Measurements from ENCODE around the gene RRAGB. TPM values are rescaled to one million over a fixed set of nuclear protein-coding genes. Genes with fewer than 3 reads are reported as not detected.
"Not testable (repeated sequence)": the region's sequence is repeated elsewhere in the genome, so short reads cannot be mapped to it uniquely, and the experiment has no call there.

The RRAGB gene
- total RNA-seq, 4 donors from 2014 or later = 12.1 to 35.2 (median 17.6) TPM

DNA sequence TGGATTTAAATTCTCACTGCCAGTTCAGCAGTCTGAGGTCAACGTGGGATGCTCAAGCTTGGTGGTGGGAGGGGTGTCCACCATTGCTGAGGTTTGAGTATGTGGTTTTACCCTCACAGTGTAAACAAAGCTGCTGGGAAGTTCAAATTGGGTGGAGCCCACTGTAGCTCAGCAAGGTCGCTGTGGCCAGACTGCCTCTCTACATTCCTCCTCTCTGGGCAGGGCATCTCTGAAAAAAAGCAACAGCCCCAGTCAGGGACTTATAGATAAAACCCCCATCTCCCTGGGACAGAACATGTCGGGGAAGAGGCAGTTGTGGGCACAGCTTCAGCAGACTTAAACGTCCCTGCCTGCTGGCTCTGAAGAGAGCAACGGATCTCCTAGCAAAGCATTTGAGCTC lies 14.9 kb upstream of the RRAGB start:
- Histone ChIP-seq H3K27ac (no peak overlapping the region), H3K4me3 (no peak overlapping the region), H3K27me3 (no peaks in the 10 kb centered on the region), H3K9me3 (no peaks in the 10 kb centered on the region), H3K4me1 (no peaks in the 10 kb centered on the region), H3K36me3 (no peaks in the 10 kb centered on the region)
- DNase-seq (ENCODE audit: low spot score in 2 of 2) = no peak
- TF ChIP-seq POLR2AphosphoS5 (IDR thresholded peaks at IDR 0.05) (no peak), EP300 (IDR thresholded peaks at IDR 0.05) (no peak), POLR2A (IDR thresholded peaks at IDR 0.05) (no peak), CTCF (IDR thresholded peaks at IDR 0.05) (no peak)
- WGBS = 58% methylated on average over 5 of the region's 5 CpGs

GRCh38 chrX:55703436-55703835 lies 14.1 kb upstream of the RRAGB start:
- H3K27me3 ChIP-seq; H3K4me1 ChIP-seq; H3K27ac ChIP-seq; H3K9me3 ChIP-seq; H3K4me3 ChIP-seq; H3K36me3 ChIP-seq; DNase-seq (ENCODE audit: low spot score in 2 of 2): not testable (repeated sequence)
- WGBS = 47% methylated on average over 2 of the region's 2 CpGs

DNA sequence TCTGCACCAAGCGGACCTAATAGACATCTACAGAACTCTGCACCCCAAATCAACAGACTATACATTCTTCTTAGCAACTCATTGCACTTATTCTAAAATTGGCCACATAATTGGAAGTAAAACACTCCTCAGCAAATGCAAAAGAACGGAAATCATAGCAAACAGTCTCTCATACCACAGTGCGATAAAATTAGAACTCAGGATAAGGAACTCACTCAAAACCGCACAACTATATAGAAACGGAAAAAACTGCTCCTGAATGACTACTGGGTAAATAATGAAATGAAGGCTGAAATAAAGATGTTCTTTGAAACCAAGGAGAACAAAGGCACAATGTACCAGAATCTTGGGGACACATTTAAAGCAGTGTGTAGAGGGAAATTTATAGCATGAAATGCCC lies 12.5 kb upstream of the RRAGB start:
- not testable (repeated sequence) for H3K9me3 ChIP-seq; H3K27ac ChIP-seq; H3K4me3 ChIP-seq; H3K36me3 ChIP-seq; H3K4me1 ChIP-seq; H3K27me3 ChIP-seq; DNase-seq (ENCODE audit: low spot score in 2 of 2)
- 65% methylated on average over 5 of the region's 5 CpGs for WGBS

GRCh38 chrX:55709735-55710134 lies 7.8 kb upstream of the RRAGB start:
- H3K4me1 ChIP-seq = no peaks in the 10 kb centered on the region
- H3K36me3 ChIP-seq = no peaks in the 10 kb centered on the region
- TF ChIP-seq EP300 (IDR thresholded peaks at IDR 0.05) = no peak
- TF ChIP-seq CTCF (IDR thresholded peaks at IDR 0.05) = no peak
- TF ChIP-seq POLR2A (IDR thresholded peaks at IDR 0.05) = no peak
- TF ChIP-seq POLR2AphosphoS5 (IDR thresholded peaks at IDR 0.05) = no peak
- 57% methylated on average over 1 of the region's 1 CpG for WGBS
- H3K4me3 ChIP-seq = no peak overlapping the region
- H3K9me3 ChIP-seq = no peaks in the 10 kb centered on the region
- no peaks in the 10 kb centered on the region for H3K27me3 ChIP-seq
- H3K27ac ChIP-seq = no peak overlapping the region
- no peak for DNase-seq (ENCODE audit: low spot score in 2 of 2)

DNA sequence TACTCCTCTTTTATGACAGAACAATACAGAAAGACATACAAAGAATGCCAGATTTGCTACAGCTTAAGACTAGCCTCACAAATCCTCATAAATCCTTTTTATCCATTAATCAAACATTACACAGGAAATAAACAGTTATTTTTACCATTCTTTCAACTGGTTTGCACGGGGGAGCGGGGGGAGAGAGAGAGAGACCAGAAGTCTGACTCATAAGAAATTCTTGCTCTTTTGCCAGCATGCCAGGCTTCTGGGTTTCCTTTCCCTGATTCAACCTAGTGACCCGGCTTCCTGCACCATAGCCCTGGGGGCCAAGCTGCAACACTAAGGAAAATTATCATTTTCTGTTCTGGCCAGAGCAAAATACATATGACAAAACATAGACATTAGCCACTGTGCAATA lies 6.8 kb upstream of the RRAGB start:
- TF ChIP-seq CTCF (IDR thresholded peaks at IDR 0.05) = no peak
- no peak for TF ChIP-seq EP300 (IDR thresholded peaks at IDR 0.05)
- TF ChIP-seq POLR2A (IDR thresholded peaks at IDR 0.05) = no peak
- WGBS = 41% methylated on average over 3 of the region's 3 CpGs
- no peaks in the 10 kb centered on the region for H3K9me3 ChIP-seq
- no peaks in the 10 kb centered on the region for H3K27me3 ChIP-seq
- H3K4me1 ChIP-seq = no peaks in the 10 kb centered on the region
- H3K36me3 ChIP-seq = no peaks in the 10 kb centered on the region
- H3K4me3 ChIP-seq = no peak overlapping the region
- H3K27ac ChIP-seq = no peak overlapping the region
- no peak for DNase-seq (ENCODE audit: low spot score in 2 of 2)

DNA sequence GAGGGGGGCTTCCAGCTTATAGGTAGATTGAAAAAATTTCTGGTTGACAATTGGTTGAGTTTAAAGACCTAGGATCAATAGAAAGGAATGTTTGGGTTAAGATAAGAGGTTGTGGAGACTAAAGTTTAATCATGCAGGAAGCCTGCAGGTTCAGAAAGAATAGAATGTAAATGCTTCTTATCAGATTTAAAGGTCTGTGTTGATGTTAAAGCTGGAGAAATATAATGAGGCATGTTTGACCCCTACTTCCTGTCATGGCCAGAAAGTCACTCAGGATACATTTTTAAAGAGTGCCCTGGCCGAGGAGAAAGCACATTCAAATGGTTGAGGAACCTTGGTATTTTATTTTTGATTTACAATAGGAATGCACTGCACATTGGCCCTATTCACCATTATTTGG lies 3.9 kb upstream of the RRAGB start:
- WGBS = 45% methylated on average over 1 of the region's 1 CpG
- Histone ChIP-seq H3K9me3 (no peaks in the 10 kb centered on the region), H3K27me3 (no peaks in the 10 kb centered on the region), H3K36me3 (no peaks in the 10 kb centered on the region), H3K27ac (no peak overlapping the region), H3K4me3 (no peak overlapping the region), H3K4me1 (peaks cover 2% of the 10 kb centered on the region)
- DNase-seq (ENCODE audit: low spot score in 2 of 2) = no peak
- no peak for TF ChIP-seq EP300 (IDR thresholded peaks at IDR 0.05)
- TF ChIP-seq POLR2A (IDR thresholded peaks at IDR 0.05) = no peak
- no peak for TF ChIP-seq POLR2AphosphoS5 (IDR thresholded peaks at IDR 0.05)
- TF ChIP-seq CTCF (IDR thresholded peaks at IDR 0.05) = no peak
